HG03135 (cell line): ENCODE measurements around the gene FARS2.

Source experiments
- ATAC-seq: cut with Tn5 transposase; IDR thresholded peaks from one replicate; pipeline ENCODE4 v1.9.1; 2021; ENCODE audit warnings: mild to moderate bottlenecking, moderate library complexity; ENCODE audit not compliant: unreplicated experiment

The FARS2 gene

DNA sequence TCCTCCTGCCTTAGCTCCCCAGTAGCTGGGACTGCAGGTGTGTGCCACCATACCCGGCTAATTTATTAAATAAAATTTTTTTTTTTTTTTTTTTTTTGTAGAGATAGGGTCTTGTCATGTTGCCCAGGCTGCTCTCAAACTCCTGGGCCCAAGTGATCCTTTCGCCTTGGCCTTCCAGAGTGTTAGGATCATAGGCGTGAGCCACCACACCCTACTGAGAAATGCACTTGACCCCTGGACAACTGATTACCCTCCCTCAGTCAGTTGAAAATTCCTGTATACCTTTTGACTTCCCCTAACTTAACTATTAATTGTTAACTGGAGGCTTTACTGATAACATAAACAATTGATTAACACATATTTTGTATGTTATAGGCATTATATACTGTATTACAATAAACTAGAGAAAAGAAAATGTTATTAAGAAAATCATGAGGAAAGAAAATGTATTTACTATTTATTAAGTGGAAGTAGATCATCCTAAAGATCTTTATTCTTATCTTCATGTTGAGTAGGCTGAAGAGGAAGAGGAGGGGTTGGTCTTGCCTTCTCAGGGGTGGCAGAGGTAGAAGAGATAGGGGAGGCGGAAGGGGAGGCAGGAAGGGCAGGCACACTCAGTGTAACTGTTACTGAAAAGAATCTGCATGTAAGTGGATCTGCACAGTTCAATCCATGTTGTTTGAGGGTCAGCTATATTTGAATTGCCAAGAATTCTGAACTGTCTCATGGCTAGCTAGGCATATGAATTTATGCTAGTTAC, 104.3 kb downstream of the FARS2 start:
- no peak for ATAC-seq

DNA sequence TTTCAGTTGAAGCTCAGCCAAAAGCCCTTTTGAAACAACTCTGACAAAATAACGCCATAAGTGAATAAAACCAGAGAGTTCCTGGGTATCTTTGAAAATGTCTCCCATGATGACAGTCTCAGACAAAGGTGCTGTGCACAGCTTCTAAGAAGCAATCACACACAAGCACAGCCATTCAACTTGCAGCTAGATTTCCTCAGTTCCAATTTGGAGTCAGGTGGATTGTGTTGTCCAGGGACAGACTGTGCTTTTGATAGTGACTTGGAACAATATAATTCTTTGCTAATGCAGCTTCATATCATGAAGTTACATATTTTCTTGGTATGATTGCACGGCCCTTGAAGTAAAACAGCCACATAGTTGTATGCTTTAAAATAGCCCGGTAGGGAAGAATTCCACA, 105.6 kb downstream of the FARS2 start:
- ATAC-seq, result no peak

DNA sequence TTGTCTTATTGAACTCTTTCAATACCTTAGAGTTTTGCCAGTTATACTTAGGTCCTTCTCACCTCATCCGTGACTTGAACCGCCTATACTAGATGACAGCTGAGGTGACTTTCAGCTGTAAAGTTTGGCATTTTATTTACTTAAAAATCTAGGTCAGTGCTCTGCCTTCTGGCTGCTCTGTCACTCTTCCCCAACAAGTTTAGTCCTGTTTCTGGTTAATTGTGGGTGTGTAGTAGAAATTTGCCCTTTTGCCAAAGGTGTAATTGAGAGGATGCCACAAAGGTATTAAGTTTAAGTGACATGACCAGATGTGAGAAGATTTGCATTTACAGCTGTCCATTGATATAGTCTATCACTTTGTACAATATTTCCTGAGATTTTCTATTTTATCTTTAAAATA, 106.2 kb downstream of the FARS2 start:
- no peak for ATAC-seq

DNA sequence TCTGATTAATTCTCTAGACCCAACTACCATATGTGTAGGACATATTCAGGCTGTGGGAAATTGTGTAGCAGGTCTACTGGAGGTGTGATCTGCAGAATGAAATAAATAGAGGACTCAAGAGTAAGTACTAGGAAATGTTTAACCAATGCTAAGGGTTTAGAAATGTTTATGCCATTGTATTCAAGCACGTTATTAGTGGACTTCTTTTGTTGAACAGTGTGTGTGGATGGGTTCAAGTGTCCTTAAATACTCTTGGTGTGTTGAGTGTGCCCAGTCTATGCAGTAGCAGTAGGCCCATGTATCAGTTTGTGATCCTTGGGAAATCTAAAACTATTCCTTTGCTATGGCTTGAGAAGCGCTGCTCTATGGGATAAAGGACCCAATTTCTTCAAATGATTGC, 112.1 kb downstream of the FARS2 start:
- no peak for ATAC-seq

DNA sequence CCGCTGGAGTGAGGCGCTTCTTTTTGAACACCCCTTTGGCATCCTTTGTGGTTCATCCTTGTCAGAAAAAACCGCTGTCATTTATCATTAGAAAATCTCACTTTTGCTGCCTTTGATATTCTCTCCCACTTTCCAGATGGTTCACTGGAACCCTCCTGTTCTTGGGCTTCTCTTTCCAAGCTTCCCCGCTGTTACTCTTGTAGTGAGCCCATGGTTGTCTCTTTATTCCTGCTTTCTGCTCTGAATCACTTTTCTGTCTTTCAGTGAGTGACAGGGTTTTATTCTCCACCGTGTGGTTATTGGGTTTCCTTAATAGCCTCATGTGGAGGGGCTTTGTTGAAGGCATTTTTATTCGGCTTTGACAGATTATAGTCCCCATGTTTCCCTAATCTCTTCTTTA, 117.0 kb downstream of the FARS2 start:
- no peak for ATAC-seq

DNA sequence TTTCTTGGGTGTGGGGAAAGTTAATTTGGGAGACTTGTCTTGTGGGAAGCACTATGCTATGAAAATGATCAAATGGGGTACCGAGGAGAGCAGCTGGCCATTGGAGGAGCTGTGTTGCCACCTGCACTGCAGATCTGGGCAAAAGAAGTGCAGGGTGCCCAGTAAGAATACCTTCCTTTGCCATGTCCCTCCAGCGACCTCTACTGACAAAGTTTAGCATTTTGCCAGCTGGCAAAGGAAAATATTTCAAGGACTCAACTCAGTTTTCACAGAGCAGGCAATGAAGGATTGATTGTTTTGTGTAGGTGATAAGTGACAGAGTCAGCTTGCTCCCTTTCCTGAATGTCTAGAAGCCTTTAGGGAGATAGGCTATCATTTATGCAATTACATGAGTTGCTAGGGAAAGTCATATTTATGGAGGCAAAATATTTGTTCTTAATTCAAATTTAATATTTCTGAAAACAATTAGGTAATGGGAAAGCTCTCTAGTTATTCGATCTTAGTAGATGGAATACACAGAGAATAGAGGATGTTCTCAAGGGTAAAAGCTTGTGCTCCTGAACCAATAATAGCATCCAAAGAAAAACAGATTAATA, 118.4 kb downstream of the FARS2 start:
- ATAC-seq, result no peak

DNA sequence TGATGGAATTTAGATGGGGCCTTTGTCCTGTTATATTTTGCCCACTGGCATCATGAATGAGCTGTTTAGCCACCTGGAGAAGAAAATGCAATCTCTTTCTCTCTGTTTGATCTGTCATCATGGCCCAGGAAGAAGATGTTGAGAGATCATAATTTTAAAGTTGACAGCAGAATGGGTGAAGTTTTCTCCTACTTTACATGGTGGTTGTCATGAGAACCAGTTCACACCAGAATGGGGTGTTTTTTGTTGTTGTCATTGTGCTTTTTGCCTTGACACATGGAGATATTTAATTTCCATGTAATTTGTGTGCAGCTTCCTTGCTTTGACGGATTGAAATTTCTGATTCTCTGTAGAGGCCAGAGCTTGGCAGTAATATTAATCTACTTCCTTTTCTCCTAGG, 122.5 kb downstream of the FARS2 start:
- no peak for ATAC-seq

DNA sequence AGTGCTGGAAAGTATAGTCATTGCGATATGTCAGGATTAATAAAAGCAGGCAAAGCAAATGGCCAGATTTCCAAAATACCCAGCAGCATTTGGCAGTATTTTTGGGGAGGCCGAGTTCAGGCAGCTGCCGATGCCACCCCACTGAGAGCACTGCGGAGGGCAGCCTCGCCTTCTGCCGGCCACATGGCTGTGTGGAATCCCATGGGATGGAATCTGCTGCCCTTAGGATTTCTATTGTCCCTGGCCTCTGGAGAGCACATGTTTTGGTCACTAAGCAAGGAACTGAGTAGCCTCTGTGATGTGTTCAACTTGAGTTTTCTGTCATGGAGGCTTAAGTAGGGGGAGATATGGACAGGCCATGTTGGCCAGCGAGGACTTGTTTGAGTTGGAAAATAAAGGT, 123.0 kb downstream of the FARS2 start:
- ATAC-seq, result no peak

DNA sequence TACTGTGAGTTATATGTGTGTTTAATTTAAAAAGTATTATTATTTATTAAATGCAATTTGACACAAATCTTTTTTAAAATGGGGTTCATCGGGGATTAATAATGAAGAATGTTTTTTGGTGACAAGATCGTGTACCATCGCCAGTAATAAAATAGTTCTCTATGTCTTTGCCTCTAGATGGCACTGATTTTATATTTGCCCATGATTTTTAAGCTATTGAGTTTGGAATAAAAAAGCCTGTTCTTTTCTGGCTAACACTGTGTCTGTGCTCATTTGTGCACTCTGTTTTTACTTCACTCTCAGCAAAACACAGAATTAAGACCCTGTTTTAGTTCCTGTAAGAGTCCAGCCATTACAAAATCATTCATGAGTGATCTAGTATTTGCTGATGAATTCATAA, 127.0 kb downstream of the FARS2 start:
- ATAC-seq, result no peak

DNA sequence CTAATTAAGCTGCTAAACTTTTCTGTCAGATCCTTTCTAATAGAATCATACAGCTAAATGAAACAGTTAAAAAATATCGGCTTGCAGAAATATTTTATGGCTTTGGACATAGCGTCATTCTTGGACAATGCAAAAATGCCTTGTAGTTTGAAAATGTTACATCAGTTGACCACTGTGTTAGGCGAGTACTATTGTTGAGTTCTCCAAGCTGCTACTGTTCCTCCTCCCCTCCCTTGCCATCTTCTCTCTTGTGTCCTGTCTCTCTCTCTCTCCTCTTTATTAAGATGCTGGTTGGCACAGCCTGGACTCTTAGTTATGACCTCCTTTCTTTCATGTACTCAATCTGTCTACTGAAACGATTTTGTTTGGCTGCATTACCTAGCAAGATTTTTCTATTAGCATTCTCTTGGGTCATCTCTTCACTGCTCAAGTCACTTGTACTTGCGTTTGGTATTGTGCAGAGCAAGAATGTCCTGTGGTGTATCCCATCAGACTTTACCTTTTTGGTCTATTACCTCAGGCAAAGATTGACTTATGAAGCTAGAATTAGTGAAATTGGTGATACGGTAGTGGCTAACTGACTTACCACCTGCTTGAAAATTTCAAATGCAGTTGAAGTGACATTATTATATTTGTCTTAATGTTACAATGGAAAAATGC, 127.9 kb downstream of the FARS2 start:
- ATAC-seq, result no peak

DNA sequence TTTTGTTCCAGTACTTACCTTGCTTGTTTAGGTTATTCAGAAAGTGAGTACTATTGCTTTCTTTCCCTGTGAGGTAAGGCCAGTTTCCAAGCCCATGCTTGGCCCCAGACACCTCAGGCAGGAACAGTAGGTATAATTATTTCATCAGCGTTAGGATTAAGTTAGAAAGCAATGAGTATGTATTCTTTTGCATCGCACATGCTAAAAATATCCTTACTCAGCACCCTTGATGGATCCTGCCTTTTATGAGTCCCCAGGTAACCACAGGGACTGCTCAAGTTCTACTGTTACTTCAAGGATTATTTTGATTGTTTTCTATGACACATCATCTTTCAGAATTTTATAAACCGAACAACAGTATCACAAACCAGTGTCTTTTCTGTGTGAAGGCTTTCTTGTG, 128.9 kb downstream of the FARS2 start:
- ATAC-seq, result no peak

DNA sequence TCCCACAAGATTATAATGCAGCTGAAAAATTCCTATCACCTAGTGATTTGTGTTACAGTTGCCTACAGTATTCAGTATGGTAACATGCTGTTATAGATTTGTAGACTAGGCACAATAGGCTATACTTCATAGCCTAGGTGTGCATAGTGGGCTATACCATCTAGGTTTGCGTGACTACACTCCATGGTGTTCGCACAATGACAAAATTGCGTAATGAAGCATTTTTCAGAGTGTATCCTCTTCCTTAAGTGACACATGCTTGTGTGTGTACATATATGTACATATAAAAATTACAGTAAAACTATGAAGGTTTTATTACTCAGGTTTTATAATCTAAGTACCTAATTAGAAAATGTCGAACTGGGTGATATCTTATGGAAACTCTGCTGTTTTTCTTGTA, 133.0 kb downstream of the FARS2 start:
- no peak for ATAC-seq

DNA sequence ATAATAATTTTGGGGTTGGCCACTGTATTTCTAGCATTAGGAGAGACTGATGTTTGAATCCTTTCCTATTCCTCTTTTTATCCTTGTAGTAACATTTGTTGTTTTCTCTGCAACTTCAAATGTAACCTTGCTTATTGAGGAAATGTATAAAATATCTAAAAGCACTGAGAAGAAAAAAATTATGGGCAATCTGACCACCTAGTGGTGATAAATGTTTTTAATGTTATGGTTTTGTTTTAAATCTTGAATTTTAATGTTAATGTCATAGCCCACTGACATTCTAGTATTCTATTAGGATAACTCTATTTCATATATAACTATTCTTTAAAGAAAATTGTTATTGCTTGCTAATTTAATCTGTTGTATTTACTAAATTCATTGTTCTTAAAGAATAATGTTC, 134.4 kb downstream of the FARS2 start:
- ATAC-seq, result no peak

DNA sequence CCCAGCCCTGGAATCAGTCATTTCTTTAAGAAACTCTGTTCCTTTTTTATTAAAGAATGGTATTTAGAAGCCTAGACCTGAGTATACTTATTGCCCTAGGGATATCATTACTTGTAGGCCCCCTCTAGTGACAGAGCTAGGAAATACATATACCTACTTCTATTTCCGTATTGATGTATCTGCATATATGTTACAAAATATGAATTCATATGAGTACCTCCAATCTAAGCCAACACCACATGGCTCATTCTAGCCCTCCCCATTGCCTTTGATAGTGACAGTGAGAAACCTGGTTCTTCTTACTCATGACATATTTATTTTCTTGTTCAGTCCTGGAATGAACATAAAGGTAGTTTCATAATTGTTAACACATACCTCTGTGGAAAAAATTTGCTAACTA, 137.2 kb downstream of the FARS2 start:
- no peak for ATAC-seq

DNA sequence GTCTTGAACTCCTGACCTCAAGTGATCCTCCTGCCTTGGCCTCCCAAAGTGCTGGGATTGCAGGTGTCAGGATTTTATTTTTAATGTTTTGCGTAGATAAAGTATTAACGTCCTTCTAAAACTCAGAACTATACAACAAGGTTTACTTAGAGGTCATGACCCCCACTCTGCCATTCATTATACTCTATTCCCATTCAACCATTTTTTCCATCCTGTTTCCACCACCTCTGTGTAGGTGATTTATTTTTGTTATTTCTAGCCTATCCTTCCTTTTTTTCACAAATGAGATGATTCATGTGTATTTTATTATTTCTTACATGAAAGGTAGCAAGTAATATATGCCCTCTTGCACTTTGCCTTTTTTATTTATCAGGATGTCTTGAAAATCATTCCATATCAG, 138.1 kb downstream of the FARS2 start:
- ATAC-seq, result no peak

DNA sequence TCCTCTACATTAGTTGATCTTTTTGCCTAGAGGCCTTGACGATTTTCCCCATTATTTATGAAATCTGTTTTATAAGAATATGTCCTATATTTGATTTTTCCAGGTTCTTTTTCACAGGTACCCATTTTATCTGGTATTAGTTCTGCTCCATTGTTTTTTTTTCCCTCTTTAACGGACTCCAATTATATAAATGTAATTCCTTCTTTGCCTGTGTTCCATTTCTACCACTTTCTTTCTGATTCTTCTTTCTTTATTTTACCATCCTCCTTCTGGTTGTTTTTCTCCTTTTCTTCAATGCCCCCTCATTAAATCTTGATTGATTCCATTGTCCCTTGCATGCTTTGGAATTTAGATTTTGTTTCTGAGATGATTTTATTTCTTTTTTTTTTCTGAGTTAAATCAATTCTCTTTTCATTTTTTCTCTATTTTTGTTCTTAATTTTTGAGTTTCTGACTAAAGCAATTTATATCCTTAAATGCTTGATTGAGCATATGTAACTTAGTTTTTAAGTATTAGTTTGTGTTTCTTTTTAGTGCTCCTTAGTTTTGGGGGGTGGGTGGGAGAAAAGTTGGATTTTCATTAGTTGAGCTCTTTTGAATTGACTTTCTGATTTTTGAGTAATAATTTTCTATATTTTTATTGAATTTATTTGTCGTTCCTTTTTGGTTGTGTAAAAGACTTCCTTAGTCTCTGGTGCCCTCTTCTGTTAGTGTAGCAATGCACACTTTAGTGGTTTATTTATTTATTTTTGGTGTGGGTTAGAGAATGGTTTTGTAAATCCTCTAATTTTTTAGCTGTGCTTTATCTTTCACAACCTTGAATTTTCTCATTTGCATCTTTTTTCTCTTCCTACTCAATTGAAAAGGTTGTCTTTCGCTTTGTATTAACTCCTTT, 140.8 kb downstream of the FARS2 start:
- ATAC-seq, result no peak

DNA sequence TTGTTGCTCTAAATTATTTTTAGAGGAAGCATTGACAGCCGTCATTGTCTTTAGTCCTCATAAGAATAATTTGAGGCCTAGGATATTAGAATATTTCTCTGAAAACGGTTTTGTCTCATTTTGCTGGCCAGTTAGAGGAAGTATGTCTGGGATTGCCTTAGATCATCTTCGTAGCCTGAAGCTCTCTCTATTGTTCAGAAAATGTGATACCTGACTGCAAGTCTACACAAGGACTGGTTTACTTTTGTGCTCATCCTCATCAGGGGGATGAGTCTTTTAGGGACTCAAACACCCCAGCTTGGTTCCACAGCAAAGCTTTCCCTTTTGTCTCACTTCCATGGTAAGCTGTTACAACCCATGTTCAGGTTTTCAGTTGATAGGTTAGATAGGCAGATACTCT, 141.8 kb downstream of the FARS2 start:
- no peak for ATAC-seq

DNA sequence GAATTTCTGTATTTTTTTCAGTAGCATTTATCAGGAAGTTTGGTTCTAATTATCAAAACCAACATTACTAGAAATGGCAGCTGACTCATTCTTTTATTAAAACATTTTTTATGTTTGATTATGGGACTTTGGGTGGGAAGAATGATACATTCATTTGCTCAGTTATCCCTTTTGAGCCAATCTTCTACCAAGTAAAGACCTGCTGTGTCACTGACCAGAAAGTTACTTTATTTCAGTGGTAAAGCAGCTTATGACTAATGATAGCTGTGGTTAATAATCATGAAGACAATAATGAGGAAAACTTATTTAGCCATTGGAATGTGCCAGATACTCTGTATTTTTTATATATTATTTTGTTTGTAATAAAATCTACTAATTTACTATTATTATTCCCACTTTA, 142.3 kb downstream of the FARS2 start:
- no peak for ATAC-seq

DNA sequence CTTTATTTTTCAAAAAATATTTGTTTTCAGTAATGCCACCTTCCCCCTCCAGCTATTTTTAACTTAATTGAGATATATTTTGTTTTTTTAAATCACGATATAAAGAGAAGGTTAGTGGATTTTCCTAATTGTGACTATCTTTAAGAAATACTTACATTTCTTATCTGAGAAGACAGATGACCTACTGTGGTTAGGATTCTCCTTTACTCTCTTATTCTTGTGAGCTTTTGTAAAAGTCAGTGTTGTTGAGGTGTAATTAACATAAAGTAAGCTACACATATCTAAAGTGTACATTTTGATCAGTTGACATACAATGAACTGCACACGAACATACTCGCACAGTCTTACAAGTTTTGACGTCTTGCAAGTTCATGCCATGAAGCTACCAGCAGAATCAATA, 144.7 kb downstream of the FARS2 start:
- no peak for ATAC-seq

DNA sequence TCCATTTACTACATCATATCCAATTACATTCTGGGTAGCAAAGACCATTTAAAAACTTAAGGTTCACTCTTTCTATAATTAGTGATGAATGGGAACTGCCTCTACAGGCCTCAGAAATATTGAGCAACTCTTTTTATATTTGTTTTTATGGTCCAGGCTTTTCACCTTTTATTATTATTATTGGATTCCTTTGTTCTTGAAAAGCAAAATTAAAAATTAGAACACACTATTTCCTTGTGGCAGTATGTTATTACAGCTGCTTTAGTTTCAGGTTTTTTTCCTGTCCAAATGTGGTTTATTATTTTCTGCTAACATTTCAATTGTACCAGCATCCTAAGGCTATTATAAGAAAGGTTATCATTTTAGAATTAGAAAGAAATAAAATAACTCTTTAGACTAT, 150.1 kb downstream of the FARS2 start:
- no peak for ATAC-seq

DNA sequence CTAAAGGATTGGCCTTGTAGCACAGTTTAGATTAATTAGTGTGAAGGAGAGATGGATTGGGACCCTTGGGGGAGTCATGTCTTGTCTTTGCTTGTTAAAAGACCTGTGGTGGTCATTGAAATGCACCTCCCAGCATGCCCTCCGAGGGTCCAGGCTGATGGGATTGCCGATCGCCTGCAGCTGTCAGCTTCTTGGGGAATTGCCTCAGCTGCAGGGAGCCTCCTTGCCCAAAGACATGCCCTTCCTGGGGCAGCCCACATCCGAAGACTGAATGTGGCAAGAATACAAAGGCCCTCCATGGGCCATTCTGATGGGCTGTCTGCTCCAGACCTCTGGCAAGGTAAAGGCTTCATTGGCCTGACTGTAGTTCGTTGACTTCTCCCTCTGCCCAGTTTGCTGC, 150.7 kb downstream of the FARS2 start:
- ATAC-seq, result no peak
